Epithelial cell of prostate (primary cell): ENCODE data around the gene ACOXL.

Experiments
- DNase-seq: peaks from one replicate; pipeline ENCODE4 v3.0.0-alpha.2; 2011; ENCODE audit warnings: low read depth, low spot score
- H3K27ac ChIP-seq: fragments of 450-650 bp; 2 replicates; pipeline ENCODE4 v1.5.1; 2017; ENCODE audit warnings: mild to moderate bottlenecking

Gene ACOXL

GRCh38 chr2:110717734-110718133 lies 14.6 kb upstream of the ACOXL start:
- H3K27ac ChIP-seq: no peak overlapping the region
- no peak for DNase-seq

GRCh38 chr2:110718382-110718781 lies 14.0 kb upstream of the ACOXL start:
- no peak for DNase-seq
- H3K27ac ChIP-seq: no peak overlapping the region

- H3K27ac ChIP-seq: no peak overlapping the region
- DNase-seq: no peak
These were observed 13.4 kb upstream of the ACOXL start for GRCh38 chr2:110718990-110719389.

- no peak overlapping the region for H3K27ac ChIP-seq
These were observed 11.8 kb upstream of the ACOXL start for GRCh38 chr2:110720547-110720946.

GRCh38 chr2:110724820-110725219 lies 7.6 kb upstream of the ACOXL start:
- DNase-seq: no peak
- no peak overlapping the region for H3K27ac ChIP-seq

More at GRCh38 chr2:110720547-110720946, 11.8 kb upstream of the ACOXL start:
- DNase-seq: no peak

- no peak for DNase-seq
- no peak overlapping the region for H3K27ac ChIP-seq
These were observed 7.0 kb upstream of the ACOXL start for GRCh38 chr2:110725370-110725769.

- no peak overlapping the region for H3K27ac ChIP-seq
- no peak for DNase-seq
These were observed 6.5 kb upstream of the ACOXL start for GRCh38 chr2:110725859-110726258.

GRCh38 chr2:110726285-110726684 lies 6.1 kb upstream of the ACOXL start:
- DNase-seq: no peak
- no peak overlapping the region for H3K27ac ChIP-seq

- no peak overlapping the region for H3K27ac ChIP-seq
- DNase-seq: no peak
These were observed 4.5 kb upstream of the ACOXL start for GRCh38 chr2:110727923-110728322.

GRCh38 chr2:110729106-110729505 lies 3.3 kb upstream of the ACOXL start:
- no peak for DNase-seq

GRCh38 chr2:110731064-110731463 lies 1.3 kb upstream of the ACOXL start:
- DNase-seq: no peak

More at GRCh38 chr2:110729106-110729505, 3.3 kb upstream of the ACOXL start:
- H3K27ac ChIP-seq: no peak overlapping the region

GRCh38 chr2:110735366-110735765 lies 3.0 kb downstream of the ACOXL start:
- H3K27ac ChIP-seq: no peak overlapping the region
- no peak for DNase-seq

More at GRCh38 chr2:110731064-110731463, 1.3 kb upstream of the ACOXL start:
- H3K27ac ChIP-seq: no peak overlapping the region

GRCh38 chr2:110737783-110738182 lies 5.4 kb downstream of the ACOXL start:
- DNase-seq: no peak
- no peak overlapping the region for H3K27ac ChIP-seq

- no peak for DNase-seq
- H3K27ac ChIP-seq: no peak overlapping the region
These were observed 8.5 kb downstream of the ACOXL start for GRCh38 chr2:110740747-110741349.

GRCh38 chr2:110741491-110741980 lies 9.2 kb downstream of the ACOXL start:
- H3K27ac ChIP-seq: no peak overlapping the region
- no peak for DNase-seq

GRCh38 chr2:110742412-110742811 lies 10.0 kb downstream of the ACOXL start:
- DNase-seq: no peak
- no peak overlapping the region for H3K27ac ChIP-seq

- DNase-seq: no peak
- H3K27ac ChIP-seq: no peak overlapping the region
These were observed 11.2 kb downstream of the ACOXL start for GRCh38 chr2:110743600-110743999.

- no peak for DNase-seq
- no peak overlapping the region for H3K27ac ChIP-seq
These were observed 12.1 kb downstream of the ACOXL start for GRCh38 chr2:110744429-110744828.

GRCh38 chr2:110745048-110745447 lies 12.7 kb downstream of the ACOXL start:
- H3K27ac ChIP-seq: no peak overlapping the region
- DNase-seq: no peak

- DNase-seq: no peak
- no peak overlapping the region for H3K27ac ChIP-seq
These were observed 14.5 kb downstream of the ACOXL start for GRCh38 chr2:110746586-110747521.
